AG09309 (cell line): ENCODE results near the gene ELK4.

Experiments
- DNase-seq: peaks from one replicate; pipeline ENCODE4 v3.0.0-alpha.2; 2010; ENCODE audit warnings: low read depth
- H3K4me3 ChIP-seq: 2 replicates; pipeline ENCODE4 v1.5.1; 2011; ENCODE audit warnings: mild to moderate bottlenecking, low read depth, low read length, moderate library complexity; ENCODE audit not compliant: control insufficient read depth
- CTCF ChIP-seq: IDR thresholded peaks from 2 replicates; pipeline ENCODE4 v1.5.1; 2011; ENCODE audit warnings: mild to moderate bottlenecking, low read depth, low read length, inconsistent platforms; ENCODE audit not compliant: insufficient read depth, control insufficient read depth; ENCODE audit errors: missing control alignments

ELK4 gene

GRCh38 chr1:205619376-205619775, 12.4 kb downstream of the ELK4 start:
- no peak for DNase-seq
- no peak for TF ChIP-seq CTCF
- H3K4me3 ChIP-seq, result no peak overlapping the region

- TF ChIP-seq CTCF, result no peak
- no peak overlapping the region for H3K4me3 ChIP-seq
- DNase-seq, result no peak
These were observed 15.1 kb downstream of the ELK4 start for GRCh38 chr1:205616563-205617293.

- H3K4me3 ChIP-seq, result no peak overlapping the region
- TF ChIP-seq CTCF, result no peak
- DNase-seq, result no peak
These were observed 16.0 kb downstream of the ELK4 start for GRCh38 chr1:205615789-205616188.

GRCh38 chr1:205613854-205614412, 17.9 kb downstream of the ELK4 start:
- no peak for TF ChIP-seq CTCF
- no peak overlapping the region for H3K4me3 ChIP-seq
- no peak for DNase-seq

GRCh38 chr1:205612556-205612955, 19.3 kb downstream of the ELK4 start:
- no peak for TF ChIP-seq CTCF

GRCh38 chr1:205612104-205612503, 19.7 kb downstream of the ELK4 start:
- no peak for DNase-seq

More at GRCh38 chr1:205612556-205612955, 19.3 kb downstream of the ELK4 start:
- no peak for DNase-seq
- H3K4me3 ChIP-seq, result no peak overlapping the region

More at GRCh38 chr1:205612104-205612503, 19.7 kb downstream of the ELK4 start:
- no peak overlapping the region for H3K4me3 ChIP-seq
- no peak for TF ChIP-seq CTCF
